ENCODE results near the gene FAP.

DNA sequence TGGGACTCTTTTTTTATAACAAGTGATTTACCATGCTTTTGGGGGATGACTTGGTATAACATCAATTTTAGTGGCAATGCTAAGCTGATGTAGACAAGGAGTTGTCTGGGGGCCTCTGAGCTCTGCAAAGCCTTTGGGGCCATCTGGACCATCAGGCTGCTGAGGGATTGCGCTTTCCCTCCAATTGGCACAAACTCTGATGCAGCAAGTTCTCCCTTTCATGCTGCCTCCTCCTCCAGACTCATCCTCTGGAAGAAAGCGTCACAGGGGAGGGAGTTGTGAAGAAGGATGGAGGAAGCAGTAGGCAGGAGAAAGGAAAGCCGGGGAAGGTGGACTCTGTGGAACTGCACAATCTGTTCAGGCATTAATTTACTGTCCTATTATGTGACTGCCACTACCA is 10.2 kb upstream of the FAP start:
- TF ChIP-seq, protein P1, sequence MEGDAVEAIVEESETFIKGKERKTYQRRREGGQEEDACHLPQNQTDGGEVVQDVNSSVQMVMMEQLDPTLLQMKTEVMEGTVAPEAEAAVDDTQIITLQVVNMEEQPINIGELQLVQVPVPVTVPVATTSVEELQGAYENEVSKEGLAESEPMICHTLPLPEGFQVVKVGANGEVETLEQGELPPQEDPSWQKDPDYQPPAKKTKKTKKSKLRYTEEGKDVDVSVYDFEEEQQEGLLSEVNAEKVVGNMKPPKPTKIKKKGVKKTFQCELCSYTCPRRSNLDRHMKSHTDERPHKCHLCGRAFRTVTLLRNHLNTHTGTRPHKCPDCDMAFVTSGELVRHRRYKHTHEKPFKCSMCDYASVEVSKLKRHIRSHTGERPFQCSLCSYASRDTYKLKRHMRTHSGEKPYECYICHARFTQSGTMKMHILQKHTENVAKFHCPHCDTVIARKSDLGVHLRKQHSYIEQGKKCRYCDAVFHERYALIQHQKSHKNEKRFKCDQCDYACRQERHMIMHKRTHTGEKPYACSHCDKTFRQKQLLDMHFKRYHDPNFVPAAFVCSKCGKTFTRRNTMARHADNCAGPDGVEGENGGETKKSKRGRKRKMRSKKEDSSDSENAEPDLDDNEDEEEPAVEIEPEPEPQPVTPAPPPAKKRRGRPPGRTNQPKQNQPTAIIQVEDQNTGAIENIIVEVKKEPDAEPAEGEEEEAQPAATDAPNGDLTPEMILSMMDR (IDR thresholded peaks at IDR 0.05), result no peak
- no peak for TF ChIP-seq EZH2 (IDR thresholded peaks at IDR 0.05; ENCODE audit: borderline replicate concordance, insufficient read depth, low read depth, low read length, poor library complexity, severe bottlenecking)
